DMS79 (cell line): Measurements from ENCODE around the gene DACH1.
"Not testable (repeated sequence)": the region's sequence is repeated elsewhere in the genome, so short reads cannot be mapped to it uniquely, and the experiment has no call there.

Experiments
- DNase-seq: peaks from one replicate; lab custom pipeline; 2025; lab: John Stamatoyannopoulos, UW

Gene DACH1

GRCh38 chr13:71828564-71828963 lies 38.4 kb downstream of the DACH1 start:
- no peak for DNase-seq

GRCh38 chr13:71828117-71828516 lies 38.9 kb downstream of the DACH1 start:
- DNase-seq = no peak

- no peak for DNase-seq
These were observed 39.8 kb downstream of the DACH1 start for GRCh38 chr13:71827241-71827640.

- no peak for DNase-seq
These were observed 46.3 kb downstream of the DACH1 start for GRCh38 chr13:71820699-71821098.

- DNase-seq = no peak
These were observed 49.7 kb downstream of the DACH1 start for GRCh38 chr13:71817335-71817734.

GRCh38 chr13:71814806-71815360 lies 52.1 kb downstream of the DACH1 start:
- DNase-seq = no peak

GRCh38 chr13:71813187-71813586 lies 53.8 kb downstream of the DACH1 start:
- DNase-seq = no peak

GRCh38 chr13:71811344-71811743 lies 55.7 kb downstream of the DACH1 start:
- DNase-seq = no peak

GRCh38 chr13:71808708-71809107 lies 58.3 kb downstream of the DACH1 start:
- no peak for DNase-seq

- DNase-seq = no peak
These were observed 60.1 kb downstream of the DACH1 start for GRCh38 chr13:71806886-71807285.

- DNase-seq = no peak
These were observed 63.9 kb downstream of the DACH1 start for GRCh38 chr13:71803066-71803465.

- DNase-seq = no peak
These were observed 65.2 kb downstream of the DACH1 start for GRCh38 chr13:71801781-71802180.

GRCh38 chr13:71801165-71801760 lies 65.7 kb downstream of the DACH1 start:
- no peak for DNase-seq

GRCh38 chr13:71799324-71799723 lies 67.7 kb downstream of the DACH1 start:
- no peak for DNase-seq

GRCh38 chr13:71798707-71799106 lies 68.3 kb downstream of the DACH1 start:
- no peak for DNase-seq

- DNase-seq = no peak
These were observed 69.5 kb downstream of the DACH1 start for GRCh38 chr13:71797517-71797916.

- DNase-seq = no peak
These were observed 77.2 kb downstream of the DACH1 start for GRCh38 chr13:71789693-71790329.

GRCh38 chr13:71789037-71789436 lies 78.0 kb downstream of the DACH1 start:
- DNase-seq = no peak

GRCh38 chr13:71787414-71787813 lies 79.6 kb downstream of the DACH1 start:
- no peak for DNase-seq

GRCh38 chr13:71786875-71787274 lies 80.1 kb downstream of the DACH1 start:
- no peak for DNase-seq

GRCh38 chr13:71785361-71785760 lies 81.6 kb downstream of the DACH1 start:
- DNase-seq = no peak

GRCh38 chr13:71780546-71780945 lies 86.5 kb downstream of the DACH1 start:
- no peak for DNase-seq

- DNase-seq = not testable (repeated sequence)
These were observed 88.0 kb downstream of the DACH1 start for GRCh38 chr13:71778998-71779397.

- no peak for DNase-seq
These were observed 91.0 kb downstream of the DACH1 start for GRCh38 chr13:71775966-71776365.
